K562 (cell line): ENCODE data around the gene COL1A1.

Experiments used
- TCF7 ChIP-seq: sonication (generic); IDR thresholded peaks from 2 replicates; pipeline ENCODE4 v1.6.1; 2016; ENCODE audit warnings: antibody characterized with exemption, borderline replicate concordance
- ZFP30 ChIP-seq: fragments of 250-450 bp; sonication (Bioruptor Pico); IDR thresholded peaks from 2 replicates; pipeline ENCODE4 v1.8.0; 2022; ENCODE audit warnings: moderate library complexity, mild to moderate bottlenecking, inconsistent platforms, borderline replicate concordance

DNA sequence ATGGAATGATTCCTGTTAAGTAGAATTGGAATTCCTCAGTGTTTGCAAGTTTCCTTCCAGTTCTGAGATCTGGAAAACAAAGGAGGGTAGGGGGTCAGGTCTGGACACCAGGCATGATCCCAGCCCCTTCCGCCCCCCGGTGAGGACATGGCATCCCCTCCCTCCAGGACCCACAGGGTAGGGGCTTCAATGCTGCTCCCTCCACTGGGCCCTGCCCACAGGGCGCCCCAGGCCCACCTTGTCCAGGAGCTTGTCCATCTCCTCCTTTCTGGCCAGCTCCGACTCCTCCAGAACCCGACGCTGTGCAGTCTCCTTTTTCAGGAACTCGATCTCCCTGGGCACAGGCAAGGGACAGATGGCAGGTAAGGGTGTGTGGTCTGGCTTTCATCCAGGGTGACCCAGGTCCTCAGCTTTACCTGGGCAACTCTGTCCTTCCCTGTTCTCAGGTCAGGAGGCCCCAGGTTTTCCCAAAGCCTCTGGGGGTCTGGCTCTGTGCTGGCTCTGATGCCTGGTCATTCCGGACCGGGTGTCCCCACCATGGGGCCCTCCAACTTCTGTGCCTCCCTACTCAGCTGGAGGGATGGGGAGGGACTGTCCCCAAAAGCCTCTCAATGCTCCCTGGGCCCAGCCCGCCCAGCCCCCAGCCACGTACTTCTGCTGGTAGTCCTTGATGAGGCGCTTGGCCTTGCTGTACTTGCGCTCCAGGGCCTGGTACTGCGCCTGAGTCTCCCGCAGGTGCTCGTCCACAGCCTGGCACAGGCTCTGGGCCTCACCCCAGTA is 65.9 kb downstream of the COL1A1 start:
- TF ChIP-seq ZFP30 (CRISPR knock-in tag) (no peak), TCF7 (no peak)
